Smooth muscle cell (in vitro differentiated cells): ENCODE measurements around the gene GCA. TPM values are rescaled to one million over a fixed set of nuclear protein-coding genes. Genes with fewer than 3 reads are reported as not detected.
A peak's percentile ranks its signal among the peaks of the same experiment; 100 is the strongest.

Experiments
- DNase-seq: peaks from one replicate; lab custom pipeline; 2025; ENCODE audit not compliant: unreplicated experiment; lab: John Stamatoyannopoulos, UW
- H2AFZ ChIP-seq: fragments of 200-600 bp; sonication (generic); 2 replicates; pipeline ENCODE4 v1.6.0; 2016; ENCODE audit warnings: antibody characterized with exemption, low read depth, mild to moderate bottlenecking
- H3F3A ChIP-seq: fragments of 200-600 bp; sonication (generic); 2 replicates; pipeline ENCODE4 v1.6.0; 2017; ENCODE audit warnings: antibody characterized with exemption, low read depth
- H3K27ac ChIP-seq: fragments of 200-600 bp; sonication (generic); 2 replicates; pipeline ENCODE4 v1.5.1; 2016; ENCODE audit warnings: low read depth, mild to moderate bottlenecking
- H3K27me3 ChIP-seq: fragments of 200-600 bp; sonication (generic); 2 replicates; pipeline ENCODE4 v1.6.1; 2016; ENCODE audit warnings: low read depth, mild to moderate bottlenecking
- H3K36me3 ChIP-seq: fragments of 200-600 bp; sonication (generic); 2 replicates; pipeline ENCODE4 v1.5.1; 2016; ENCODE audit warnings: low read depth
- H3K4me1 ChIP-seq: fragments of 200-600 bp; sonication (generic); 2 replicates; pipeline ENCODE4 v1.5.1; 2016; ENCODE audit warnings: low read depth
- H3K4me2 ChIP-seq: fragments of 200-600 bp; sonication (generic); 2 replicates; pipeline ENCODE4 v1.6.0; 2016; ENCODE audit warnings: mild to moderate bottlenecking
- H3K4me3 ChIP-seq: fragments of 200-600 bp; sonication (generic); 2 replicates; pipeline ENCODE4 v1.5.1; 2016; ENCODE audit warnings: mild to moderate bottlenecking
- H3K79me2 ChIP-seq: fragments of 200-600 bp; sonication (generic); 2 replicates; pipeline ENCODE4 v1.6.0; 2016; ENCODE audit warnings: low read depth, mild to moderate bottlenecking
- H3K9ac ChIP-seq: fragments of 200-600 bp; sonication (generic); 2 replicates; pipeline ENCODE4 v1.6.0; 2016; ENCODE audit warnings: low read depth
- H3K9me3 ChIP-seq: fragments of 200-600 bp; sonication (generic); replicated peaks from 2 replicates; pipeline ENCODE4 v1.5.1; 2016; ENCODE audit warnings: low read depth
- H4K20me1 ChIP-seq: fragments of 200-600 bp; sonication (generic); 2 replicates; pipeline ENCODE4 v1.6.0; 2016; ENCODE audit warnings: low read depth
- WGBS: methylation state at CpG from one replicate; pipeline ENCODE4 v1.1.7; 2016; ENCODE audit warnings: low lambda C conversion rate; 5-methylcytosine and 5-hydroxymethylcytosine counted together
- polyA plus RNA-seq: library from polyadenylated mRNA; unstranded; fragments of >200 nt; fragmentation: Nextera tagmentation; extraction: Ambion mirVana; gene quantifications from 2 replicates; pipeline ENCODE4 v1.2.1, GENCODE V29; 2016
- total RNA-seq: library from RNA; depleted of rRNA; stranded (reverse); fragments of >200 nt; gene quantifications from 2 replicates; pipeline ENCODE4 v1.2.3, GENCODE V29; 2014
- TF ChIP-seq, protein P1 (sequence below): fragments of 200-600 bp; sonication (generic); IDR thresholded peaks from 2 replicates; pipeline ENCODE4 v1.5.1; 2017; ENCODE audit warnings: borderline replicate concordance, mild to moderate bottlenecking, antibody characterized with exemption; ENCODE audit not compliant: insufficient read depth, poor library complexity, severe bottlenecking

GCA gene
- total and polyA plus RNA-seq, 2 experiments from 2014 or later, result 6.1 to 13.7 TPM

DNA sequence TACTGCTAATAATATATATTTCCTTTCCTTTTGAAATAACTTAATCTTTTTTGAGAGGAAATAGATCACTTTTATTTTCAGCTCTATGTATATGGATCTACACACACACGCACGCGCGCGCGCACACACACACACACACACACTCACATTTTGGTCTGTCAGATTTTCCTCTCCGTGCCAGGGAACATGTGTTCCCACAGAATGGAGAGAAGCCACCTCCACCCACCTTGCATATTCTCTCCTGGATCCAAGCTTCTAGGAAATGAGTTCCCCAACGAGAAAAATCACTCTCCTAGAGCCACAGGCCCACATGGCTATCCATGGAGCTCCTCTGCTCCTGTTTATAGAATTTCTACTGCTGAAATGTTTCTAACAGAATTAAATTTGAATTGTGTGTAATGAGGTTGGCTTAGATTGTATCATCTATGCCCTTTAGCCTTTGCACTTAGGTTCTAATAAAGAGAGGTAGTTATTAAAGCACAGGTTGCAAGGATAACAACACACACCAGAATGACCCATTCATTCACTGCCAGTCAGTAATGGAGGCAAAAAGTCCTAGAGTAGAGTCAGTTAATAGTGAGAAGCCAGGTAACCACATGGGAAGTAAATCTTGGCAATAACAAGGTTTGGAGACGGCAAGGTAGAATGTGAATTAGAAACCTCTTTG is 45.1 kb upstream of the GCA start:
- no peaks in the 10 kb centered on the region for H3K79me2 ChIP-seq
- TF ChIP-seq, protein P1, sequence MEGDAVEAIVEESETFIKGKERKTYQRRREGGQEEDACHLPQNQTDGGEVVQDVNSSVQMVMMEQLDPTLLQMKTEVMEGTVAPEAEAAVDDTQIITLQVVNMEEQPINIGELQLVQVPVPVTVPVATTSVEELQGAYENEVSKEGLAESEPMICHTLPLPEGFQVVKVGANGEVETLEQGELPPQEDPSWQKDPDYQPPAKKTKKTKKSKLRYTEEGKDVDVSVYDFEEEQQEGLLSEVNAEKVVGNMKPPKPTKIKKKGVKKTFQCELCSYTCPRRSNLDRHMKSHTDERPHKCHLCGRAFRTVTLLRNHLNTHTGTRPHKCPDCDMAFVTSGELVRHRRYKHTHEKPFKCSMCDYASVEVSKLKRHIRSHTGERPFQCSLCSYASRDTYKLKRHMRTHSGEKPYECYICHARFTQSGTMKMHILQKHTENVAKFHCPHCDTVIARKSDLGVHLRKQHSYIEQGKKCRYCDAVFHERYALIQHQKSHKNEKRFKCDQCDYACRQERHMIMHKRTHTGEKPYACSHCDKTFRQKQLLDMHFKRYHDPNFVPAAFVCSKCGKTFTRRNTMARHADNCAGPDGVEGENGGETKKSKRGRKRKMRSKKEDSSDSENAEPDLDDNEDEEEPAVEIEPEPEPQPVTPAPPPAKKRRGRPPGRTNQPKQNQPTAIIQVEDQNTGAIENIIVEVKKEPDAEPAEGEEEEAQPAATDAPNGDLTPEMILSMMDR, result no peak
- H3K9ac ChIP-seq, result no peak overlapping the region
- WGBS, result 93% methylated on average over 9 of the region's 9 CpGs
- no peak overlapping the region for H3K4me3 ChIP-seq
- peaks cover 9% of the 10 kb centered on the region for H3K27me3 ChIP-seq
- H3F3A ChIP-seq, result no peaks in the 10 kb centered on the region
- H3K9me3 ChIP-seq, result no peaks in the 10 kb centered on the region
- no peak overlapping the region for H3K4me2 ChIP-seq
- H3K4me1 ChIP-seq, result no peaks in the 10 kb centered on the region
- H3K36me3 ChIP-seq, result no peaks in the 10 kb centered on the region
- H3K27ac ChIP-seq, result no peak overlapping the region
- DNase-seq, result no peak
- H4K20me1 ChIP-seq, result no peaks in the 10 kb centered on the region
- no peak overlapping the region for H2AFZ ChIP-seq

DNA sequence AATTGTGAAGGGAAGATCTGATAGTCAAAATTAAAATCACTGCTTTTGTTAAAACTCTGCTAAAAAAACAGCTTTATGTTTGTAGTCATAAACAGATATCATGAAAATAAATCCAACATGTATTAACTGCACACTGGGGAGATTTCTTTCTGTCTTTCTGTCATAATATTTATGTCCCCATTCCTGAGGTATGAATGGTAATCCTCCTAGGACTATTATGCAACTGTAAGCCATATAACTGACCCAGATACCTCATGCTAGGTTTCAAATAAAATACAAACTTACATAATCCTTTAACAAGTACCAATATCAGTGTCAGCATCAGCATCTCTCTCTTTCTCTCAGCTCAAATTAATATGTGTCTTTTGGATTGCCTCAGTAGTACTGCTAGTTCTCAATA is 43.7 kb upstream of the GCA start:
- Histone ChIP-seq H3K27me3 (peaks cover 9% of the 10 kb centered on the region), H2AFZ (no peak overlapping the region), H3K9me3 (no peaks in the 10 kb centered on the region), H3F3A (no peaks in the 10 kb centered on the region), H4K20me1 (no peaks in the 10 kb centered on the region), H3K4me2 (no peak overlapping the region), H3K27ac (no peak overlapping the region), H3K9ac (no peak overlapping the region), H3K36me3 (no peaks in the 10 kb centered on the region), H3K4me1 (no peaks in the 10 kb centered on the region), H3K4me3 (no peak overlapping the region), H3K79me2 (no peaks in the 10 kb centered on the region)
- TF ChIP-seq, protein P1, result no peak
- DNase-seq, result no peak

DNA sequence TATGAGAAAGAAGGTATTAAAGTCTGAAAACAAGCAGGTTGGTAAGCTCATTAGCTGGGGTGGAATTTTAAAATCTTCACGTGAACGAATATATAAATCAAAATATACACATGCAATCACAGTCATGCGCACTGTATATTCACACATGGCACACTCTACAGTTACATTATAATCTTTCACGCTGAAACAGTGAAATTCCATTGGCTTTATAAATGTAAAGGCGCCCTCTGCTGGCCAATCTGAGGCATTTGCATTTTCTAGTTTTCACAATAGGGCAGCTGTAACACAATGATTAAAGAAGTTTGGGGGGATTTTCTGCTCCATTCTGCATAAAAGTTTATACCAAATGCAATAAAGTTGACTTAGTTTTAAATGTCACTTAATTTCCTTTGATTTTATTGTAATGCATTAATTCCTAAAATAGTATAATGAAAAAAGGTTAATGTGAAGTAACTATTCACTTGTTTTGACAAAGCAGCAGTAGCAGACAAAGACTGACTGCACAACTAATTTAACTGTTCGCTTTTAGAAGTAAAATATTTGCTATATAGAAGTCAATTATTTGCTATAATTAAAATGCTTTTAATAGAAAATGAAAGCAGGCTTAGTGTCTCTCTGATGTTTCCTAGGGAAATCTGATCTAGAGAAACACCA is 42.7 kb upstream of the GCA start:
- TF ChIP-seq, protein P1, result peak; percentile 90
- no peaks in the 10 kb centered on the region for H3K79me2 ChIP-seq
- no peak overlapping the region for H3K9ac ChIP-seq
- H3K4me2 ChIP-seq, result peak overlapping the region; percentile 76
- WGBS, result 10% methylated on average over 6 of the region's 6 CpGs
- no peak overlapping the region for H3K27ac ChIP-seq
- no peak overlapping the region for H2AFZ ChIP-seq
- DNase-seq, result no peak
- H3F3A ChIP-seq, result no peaks in the 10 kb centered on the region
- peaks cover 9% of the 10 kb centered on the region for H3K27me3 ChIP-seq
- no peaks in the 10 kb centered on the region for H3K4me1 ChIP-seq
- no peak overlapping the region for H3K4me3 ChIP-seq
- H4K20me1 ChIP-seq, result no peaks in the 10 kb centered on the region
- H3K36me3 ChIP-seq, result no peaks in the 10 kb centered on the region
- H3K9me3 ChIP-seq, result no peaks in the 10 kb centered on the region

DNA sequence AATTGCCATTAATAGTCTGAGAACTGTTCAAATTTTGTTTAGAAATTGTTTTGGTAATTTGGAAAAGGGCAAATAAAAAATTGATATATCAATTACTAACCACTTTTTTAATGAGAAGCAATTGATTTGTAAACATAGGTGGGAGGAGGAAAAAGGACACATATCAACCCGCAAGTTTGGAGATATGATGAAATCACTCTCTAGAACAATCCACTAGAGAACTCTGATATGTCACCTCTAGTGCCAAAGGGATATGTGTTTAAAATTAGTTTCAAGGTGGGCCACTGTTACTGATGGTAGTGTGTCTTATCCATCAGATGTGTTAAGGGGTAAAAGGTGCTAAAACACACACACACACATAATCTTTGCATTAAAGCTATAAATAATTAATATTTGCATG is 42.1 kb upstream of the GCA start:
- Histone ChIP-seq H3K4me2 (no peak overlapping the region), H3K9ac (no peak overlapping the region), H2AFZ (no peak overlapping the region), H3K27ac (no peak overlapping the region), H3K79me2 (no peaks in the 10 kb centered on the region), H3K36me3 (no peaks in the 10 kb centered on the region), H3K27me3 (peaks cover 9% of the 10 kb centered on the region), H4K20me1 (no peaks in the 10 kb centered on the region), H3K4me3 (no peak overlapping the region), H3F3A (no peaks in the 10 kb centered on the region), H3K4me1 (no peaks in the 10 kb centered on the region), H3K9me3 (no peaks in the 10 kb centered on the region)
- no peak for DNase-seq
- WGBS, result 84% methylated on average over 1 of the region's 1 CpG
- TF ChIP-seq, protein P1, result no peak
